Cerebellar cortex (tissue), 1 donor: Measurements from ENCODE around the gene ENHO.
A peak's percentile ranks its signal among the peaks of the same experiment; 100 is the strongest.
"Not testable (repeated sequence)": the region's sequence is repeated elsewhere in the genome, so short reads cannot be mapped to it uniquely, and the experiment has no call there.

Experiments
- DNase-seq: peaks from one replicate; pipeline ENCODE4 v3.0.0-alpha.2; 2015; ENCODE audit warnings: low spot score

The ENHO gene

DNA sequence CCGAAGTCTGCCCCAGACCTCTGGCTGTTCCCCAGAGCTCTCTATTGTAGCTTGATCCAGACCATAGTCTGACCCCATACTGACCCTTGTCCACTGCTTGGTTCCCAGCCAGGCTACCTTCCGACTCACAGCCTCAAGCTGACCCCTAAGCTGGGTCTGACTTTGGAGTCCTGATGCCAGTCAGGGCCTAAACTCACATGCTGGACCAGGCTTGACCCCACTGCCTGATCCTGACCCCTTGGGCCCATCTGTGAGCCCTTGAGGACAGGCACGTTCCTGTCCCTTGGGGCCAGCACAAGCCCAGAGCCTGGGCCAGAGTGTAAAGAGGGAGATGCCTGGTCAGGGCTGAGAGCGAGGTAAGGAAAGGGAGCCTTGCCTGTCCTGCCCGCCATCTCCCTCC is 32.7 kb upstream of the ENHO start:
- DNase-seq, result no peak

DNA sequence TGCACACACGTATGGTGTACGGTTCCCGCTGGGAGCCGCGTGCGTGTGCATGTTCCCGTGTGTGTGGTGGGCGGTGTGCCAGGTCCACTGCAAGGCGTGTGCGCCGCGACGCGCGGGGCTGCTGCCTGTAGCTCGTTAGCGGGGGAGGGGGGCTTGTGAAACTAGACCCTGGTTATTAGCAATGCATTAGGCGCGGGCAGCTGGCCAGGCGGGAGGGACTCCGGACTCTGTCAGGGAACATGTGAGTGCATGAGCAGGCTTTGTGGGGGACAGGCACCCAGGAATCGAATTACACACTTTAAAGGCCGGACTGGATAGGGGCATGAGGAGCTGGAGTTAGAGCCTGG is 32.2 kb upstream of the ENHO start:
- no peak for DNase-seq

DNA sequence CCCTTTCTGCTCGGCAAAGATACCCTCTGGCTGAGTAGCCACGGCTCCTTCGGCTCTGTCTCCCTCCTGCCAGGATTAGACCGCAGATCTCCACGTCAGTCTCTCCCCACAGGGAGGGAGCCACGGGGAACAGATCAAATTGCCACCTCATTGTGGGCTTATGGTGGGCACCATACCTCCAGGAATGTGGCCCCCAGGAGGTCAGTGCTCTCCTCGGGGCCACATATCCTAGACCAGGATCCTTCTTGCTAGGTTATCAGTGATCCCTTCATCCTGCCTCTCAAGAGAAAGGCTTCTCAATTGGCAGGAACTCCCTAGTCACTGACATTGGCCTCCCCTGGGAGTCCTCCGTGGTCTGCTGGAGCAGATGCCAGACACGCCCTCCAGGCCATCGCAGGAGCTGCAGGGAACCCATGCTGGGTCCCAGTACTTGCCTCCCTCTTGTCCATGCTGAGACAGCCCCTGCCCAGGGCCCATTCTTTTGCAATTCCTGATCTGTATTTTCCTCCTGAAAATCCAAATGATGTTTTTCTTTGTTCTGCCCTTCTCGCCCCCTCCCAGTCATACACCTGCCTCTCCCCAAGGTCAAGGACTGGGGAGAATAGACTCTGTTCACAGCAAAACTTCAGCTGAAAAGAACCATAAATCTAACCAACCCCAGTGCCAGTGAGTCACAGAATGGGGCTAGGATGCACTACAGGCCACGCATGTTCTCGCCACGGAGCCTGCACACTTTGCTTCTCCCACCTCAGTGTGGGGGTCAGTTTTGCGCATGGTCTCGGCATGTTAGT is 31.6 kb upstream of the ENHO start:
- no peak for DNase-seq

DNA sequence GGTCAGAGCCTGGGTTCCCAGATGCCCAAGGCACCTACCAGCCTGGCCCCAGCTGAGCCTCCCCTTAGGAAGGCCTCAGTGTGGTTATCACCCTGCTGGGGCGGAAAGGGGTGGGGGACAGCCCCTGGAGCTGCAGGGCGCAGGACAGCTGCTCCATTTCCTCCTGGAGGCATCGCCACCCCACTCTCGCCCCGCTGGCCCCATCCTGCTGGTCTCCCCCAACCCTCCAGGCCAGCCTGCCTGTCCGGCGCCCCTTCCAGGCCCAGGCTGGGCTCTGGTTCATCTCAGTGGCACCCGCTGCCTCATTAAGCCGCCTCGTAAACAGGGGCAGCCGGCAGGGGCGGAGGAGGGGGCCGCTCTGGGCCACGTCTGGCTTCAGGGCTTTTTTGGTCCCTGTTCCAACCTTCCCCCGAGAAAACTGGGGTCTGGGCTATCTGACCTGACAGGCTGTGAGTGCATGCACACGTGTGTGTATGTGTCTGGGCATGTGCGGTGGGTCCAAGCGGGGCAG is 30.8 kb upstream of the ENHO start:
- no peak for DNase-seq

DNA sequence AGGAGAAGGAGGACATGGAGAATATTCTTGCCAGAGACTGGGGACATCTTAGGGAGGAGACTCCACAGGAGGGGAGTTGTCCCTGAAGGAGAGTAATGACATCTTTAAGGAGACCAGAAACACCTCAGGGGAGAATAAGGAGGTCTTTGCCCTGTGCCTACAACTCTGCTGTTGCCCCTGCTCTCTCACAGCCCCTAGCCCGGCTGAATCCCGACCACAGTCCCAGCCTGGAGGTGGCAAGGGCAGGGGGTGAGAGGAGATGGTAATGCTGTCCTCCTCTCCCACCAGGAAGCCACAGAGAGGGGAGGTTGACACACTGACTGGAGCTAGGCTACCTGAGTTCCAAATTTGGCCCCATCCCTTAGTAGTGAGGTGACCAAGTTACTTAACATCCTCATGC is 30.2 kb upstream of the ENHO start:
- no peak for DNase-seq

DNA sequence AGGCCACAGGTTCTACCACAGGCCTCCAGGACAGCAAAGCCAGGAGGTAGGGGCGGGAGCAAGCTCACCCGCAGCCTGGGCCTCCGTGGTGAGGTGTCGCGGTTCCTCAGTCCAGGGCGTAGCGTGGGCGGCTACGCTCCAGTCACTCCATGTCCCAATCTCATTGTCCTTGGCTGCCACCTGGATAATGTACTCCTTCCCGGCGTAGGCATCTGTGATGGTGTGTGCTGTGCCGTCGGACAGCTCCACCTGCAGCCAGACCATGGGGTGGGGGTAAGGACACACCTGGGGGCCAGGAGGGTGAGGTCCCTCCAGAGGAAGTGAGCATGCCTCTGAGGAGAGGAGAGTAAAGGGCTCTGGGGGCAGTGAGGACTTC is 29.8 kb upstream of the ENHO start:
- DNase-seq, result no peak

DNA sequence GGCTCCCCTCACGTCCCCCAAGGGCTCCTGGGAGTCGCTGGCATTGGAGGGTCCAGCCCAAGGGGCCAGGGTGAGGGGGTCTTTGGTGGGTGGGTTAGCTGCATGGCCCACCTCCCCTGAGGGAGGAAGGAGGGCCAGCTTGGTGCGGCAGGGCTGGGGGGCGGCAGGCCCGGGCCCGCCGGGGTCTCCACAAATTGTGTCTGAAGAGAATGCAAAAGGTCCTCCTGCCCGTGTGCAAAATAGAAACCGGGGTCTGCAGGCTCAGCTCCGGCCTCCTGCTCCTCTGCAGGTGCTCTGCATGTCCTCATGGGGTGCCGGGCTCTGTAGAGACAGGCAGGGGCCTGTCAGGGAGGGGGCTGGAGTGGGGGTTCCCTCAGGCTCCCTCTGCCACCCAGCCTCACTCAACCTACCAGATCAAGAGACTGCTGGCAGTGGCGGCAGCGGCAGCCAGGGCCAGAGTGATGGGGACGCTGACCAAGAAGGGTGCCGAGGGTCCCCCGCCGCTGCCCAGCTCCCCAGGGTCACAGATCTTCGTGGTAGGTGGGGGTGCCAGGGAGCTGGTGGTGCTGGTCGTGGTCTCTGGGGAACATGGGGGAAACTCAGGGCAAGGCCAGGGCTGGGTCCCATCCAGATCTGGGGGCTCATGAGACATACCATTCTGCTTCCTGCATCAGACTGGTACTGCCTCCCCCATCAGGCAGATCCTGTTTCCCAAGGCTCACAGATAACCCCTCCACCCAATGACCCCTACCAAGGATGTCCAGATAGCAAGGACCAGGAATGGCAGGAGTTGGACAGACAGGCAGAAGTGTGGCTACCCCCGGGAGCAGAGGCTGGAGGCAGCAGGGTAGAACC is 29.2 kb upstream of the ENHO start:
- no peak for DNase-seq

DNA sequence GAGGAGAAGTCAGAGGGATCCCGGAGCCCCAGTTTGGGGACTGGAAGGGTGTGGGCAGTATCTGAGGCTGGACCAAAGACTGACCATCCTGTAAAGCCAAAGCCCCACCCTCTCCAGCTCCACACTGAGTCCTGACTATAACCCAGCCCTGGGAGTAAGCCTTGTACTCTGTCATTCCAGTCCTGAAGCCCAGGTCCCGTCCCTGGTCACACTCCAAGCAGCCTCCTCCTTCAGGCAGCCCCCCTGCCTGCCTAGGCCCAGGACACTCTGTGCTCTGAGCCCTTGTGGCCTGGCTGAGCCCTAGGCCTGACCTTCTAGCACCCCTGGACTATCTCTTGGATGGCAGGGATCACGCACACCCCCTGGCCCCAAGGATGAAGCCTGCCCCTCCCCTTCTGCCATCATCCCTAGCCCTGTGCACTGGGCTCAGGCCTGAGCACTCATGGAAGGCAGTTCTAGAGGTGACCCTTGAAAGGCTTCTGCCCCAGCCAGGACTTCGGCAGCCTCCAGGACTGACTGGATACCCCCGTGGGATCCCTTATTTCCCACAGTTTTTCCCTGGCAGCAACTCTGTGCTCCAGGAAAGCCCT is 28.0 kb upstream of the ENHO start:
- no peak for DNase-seq

DNA sequence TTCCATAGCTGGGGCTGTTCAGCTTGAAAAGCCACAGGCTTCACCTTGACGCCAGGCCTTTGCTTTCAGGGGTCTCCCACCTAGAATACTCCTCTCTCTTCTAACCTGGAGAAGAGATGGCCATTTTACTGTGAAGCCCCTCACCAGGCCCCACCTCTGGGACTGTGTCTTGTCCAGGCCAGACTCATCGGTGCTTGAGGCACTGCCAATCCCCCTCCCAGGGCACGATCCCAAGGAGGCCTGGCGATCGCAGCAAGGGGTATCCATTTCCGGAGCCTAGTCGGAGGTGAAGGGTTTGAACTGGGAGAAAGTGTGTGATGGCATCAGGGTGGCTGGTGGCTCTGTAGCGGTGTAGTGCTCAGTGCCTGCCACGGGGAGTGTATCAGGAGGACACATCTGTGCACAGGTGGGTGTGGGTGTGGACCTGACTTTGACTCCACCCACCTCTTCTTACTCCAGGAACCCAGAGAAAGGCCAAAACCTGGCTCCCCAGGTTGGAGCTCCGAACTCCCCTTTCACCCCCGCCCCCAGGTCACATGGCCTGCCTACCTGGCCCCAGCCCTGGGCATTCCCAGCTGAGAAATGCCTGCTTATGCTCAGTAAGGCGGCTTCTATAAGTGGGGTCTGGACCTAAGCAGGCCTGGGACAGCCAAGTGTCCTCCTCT is 27.4 kb upstream of the ENHO start:
- no peak for DNase-seq

DNA sequence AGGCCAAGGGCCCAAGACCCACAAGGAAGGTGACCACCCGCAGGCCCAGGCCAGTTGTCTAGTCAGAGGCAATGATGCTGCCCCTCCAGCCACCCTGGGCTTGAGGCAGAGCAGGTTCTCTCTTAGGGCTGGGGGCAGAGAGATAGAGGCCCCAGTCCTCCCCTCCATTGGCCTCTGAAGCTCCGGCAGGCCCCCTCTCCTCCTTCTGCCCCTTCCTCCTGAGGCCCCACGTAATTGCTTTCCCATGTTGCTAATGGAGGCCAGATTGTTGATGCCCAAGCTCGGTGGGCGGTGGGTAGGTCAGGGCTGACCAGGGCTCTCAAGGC is 26.6 kb upstream of the ENHO start:
- no peak for DNase-seq

DNA sequence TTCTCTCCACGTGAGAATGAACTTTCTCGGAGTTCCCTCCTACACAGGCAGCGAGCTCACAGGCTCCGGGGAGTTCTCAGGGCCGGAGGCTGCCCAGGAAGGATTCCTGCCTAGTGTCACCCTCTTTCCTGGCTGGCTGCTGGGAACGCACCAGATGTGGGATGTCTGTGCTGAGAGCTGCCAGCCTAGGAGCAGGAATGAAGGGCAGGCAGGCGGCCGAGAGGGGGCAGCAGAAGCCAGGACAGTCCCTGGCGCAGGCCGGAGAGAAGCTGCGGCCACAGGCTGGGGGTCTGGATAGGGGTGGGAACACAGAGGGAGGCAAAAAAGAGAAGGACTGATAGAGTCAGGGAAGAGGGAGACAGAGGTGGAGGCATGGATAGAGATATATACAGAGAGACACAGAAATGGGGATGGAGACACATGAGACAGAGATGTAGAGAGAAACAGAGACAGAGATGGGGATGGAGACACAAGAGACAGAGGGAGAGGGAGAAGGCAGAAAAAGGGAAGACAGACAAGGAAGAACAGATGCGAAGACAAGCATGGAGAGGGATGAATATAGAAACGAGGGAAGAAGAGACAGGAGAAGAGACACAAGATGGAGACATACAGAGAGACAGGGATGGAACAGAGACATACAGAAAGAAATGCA is 25.3 kb upstream of the ENHO start:
- peak; percentile 75 for DNase-seq

DNA sequence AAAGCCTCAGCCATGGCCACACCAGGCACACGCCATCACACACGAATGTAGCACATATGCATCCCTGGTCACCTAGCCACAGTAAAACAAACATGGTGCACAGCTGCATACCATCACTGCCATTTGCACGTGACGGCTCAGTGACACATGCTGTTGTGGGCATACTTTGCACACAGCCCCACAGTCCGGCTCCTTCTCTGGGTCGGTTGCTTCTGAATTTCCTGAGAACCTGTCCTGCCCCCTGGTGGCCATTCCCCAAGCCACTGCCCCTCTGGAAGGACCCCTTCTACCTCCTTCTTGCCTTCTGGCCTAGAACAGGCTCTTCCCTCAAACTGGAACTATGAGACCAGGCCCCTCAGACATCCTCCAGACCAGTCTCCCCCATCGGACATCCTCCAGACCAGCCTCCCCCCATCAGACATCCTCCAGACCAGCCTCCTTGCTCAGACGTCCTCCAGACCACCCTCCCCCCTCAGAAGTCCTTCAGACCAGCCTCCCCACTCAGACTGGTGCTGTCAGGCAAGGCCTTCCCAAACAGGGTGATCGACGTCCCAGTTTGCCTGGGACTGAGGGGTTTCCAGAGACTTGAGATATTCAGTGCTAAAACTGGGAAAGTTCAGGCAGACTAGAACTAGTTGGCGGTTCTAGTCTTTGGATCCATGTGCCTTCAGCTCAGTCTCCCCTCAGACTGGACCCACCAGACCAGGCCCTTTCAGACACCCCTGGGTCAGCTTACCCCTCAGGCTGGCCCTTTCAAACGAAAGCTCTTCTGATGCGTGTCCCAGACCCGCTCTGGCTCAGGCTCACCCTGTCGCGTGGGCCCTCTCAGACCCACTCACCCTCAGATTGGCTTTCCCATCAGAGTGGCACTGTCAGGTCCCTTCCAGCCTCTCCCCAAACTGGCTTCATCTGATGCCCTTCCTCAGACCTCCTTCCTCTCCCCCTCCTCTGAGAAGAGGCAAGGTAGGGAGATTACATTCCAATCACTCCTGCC is 24.3 kb upstream of the ENHO start:
- DNase-seq, result peak; percentile 78

DNA sequence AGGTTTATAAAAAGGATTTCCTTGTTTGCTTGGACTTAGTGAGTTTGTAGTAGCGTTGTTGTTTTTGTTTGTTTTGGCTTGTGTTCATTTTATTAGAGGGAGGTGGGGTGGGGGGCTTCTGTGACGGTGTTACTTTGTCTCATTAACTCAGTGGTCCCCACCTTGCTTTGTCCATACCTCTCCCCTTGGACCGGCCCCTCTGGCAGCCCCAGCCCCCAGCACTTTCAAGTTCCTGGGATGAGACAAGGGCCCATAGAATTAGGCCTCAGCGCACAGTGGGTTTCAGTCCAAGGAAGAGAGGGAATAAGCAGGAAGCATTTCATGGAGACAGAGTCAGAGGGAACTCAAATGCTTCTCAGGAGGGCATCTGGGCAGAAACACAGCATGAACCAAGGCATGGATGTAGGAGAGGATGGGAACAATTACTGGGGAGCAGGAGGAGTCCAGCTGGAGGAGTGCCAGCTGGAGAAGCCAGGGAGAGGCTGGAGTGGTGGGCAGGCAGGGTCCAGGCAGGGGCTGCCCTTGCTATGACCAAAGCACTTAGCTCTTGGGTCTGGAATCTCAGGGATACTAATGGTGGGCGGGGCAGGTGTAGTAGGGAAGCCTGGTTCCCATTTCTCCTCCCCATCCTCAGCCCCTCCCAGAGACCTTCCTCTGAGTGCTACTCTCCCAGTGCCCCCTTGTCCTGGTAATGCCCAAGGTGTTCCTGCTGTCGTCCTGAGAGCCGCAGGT is 23.5 kb upstream of the ENHO start:
- no peak for DNase-seq

DNA sequence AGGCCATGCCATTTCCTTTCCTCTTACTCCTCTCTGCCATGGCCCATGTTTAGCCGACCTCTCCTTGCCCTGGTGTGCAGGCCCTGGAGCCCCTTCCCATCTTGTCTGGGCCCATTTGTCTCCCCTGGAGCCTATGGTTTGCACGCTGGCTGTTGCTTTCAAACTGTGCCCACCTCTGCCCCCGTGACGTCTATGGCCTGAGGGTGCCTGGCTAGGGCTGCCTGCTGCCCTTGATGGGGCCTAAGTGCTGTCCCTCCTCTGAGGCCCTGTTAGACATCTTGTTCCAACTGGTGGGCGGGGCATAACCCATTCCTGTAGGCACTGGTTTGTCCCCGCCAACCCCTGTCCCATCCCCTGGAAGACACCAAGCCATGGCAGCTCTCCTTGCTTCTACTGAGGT is 22.7 kb upstream of the ENHO start:
- DNase-seq, result no peak

DNA sequence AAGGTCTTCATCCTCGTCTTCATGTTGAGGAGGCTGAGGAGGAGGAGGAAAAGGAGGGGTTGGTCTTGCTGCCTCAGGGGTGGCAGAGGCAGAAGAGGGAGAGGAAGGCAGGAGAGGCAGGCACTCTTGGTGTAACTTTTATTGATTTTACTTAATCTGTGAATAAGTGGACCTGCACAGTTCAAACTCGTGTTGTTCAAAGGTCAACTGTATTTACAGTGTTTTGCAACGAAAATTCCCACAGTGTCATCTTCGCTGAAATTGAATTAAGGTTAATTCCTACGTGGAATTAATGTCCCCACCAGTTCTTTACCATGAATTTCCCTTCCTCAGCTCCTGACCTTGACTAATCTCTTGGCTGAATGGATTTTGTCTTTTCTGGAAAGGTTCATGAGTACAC is 21.2 kb upstream of the ENHO start:
- DNase-seq, result no peak

DNA sequence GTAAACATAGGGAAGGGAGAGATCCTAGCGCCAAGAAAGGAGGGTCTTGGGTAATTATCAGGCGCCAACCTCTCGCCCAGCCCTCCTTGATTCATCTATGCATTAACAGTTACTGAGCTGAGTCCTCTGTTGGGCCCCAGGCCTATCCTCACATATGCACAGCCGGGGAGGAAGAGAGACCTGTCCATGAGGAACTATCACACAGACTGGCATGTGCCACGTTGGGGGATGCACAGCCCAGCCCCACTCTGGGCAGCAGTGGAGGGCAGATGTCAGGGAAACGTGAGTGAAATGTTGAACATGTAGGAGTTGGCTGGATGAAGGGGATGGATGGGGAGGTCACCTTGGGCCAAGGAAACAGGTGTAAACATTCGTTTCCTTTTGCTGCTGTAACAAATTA is 18.8 kb upstream of the ENHO start:
- no peak for DNase-seq

DNA sequence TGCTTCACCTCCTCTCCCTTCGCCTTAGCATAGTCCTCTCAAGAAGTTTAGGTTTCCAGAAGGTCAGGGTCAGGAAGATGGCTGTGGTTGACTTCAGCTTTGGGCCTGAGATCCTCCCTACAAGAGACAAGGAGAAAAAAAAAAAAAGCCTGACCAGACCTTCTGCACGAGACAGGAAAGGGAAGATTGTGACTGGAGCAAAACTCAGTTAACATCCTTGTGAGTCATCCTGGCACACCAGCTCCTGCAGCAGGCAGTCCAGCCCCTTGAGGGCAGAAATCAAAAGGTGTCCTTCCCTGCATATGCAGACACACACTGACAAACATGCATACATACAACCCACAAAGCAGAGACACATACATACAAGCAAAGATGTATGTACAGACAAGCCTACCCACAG is 18.0 kb upstream of the ENHO start:
- DNase-seq, result no peak

DNA sequence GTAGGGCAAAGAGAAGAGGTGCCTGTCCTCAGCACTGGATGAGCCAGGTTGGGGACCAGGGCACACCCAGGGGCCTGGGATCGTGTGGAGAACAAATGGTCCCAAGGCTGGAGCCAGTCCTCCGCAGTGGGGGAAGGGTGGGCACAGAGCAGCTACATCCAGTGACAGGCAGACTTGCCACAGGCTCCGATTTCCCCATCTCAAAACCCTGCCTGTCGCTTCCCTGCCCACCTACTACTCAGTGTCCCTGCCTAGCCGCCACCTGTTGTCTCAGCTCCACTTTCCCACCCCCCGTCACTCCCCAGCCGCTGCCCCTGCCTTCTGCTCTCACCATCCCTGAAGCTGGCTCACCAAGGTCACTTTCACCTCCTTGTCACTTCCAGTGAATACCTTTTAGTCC is 13.9 kb upstream of the ENHO start:
- no peak for DNase-seq

DNA sequence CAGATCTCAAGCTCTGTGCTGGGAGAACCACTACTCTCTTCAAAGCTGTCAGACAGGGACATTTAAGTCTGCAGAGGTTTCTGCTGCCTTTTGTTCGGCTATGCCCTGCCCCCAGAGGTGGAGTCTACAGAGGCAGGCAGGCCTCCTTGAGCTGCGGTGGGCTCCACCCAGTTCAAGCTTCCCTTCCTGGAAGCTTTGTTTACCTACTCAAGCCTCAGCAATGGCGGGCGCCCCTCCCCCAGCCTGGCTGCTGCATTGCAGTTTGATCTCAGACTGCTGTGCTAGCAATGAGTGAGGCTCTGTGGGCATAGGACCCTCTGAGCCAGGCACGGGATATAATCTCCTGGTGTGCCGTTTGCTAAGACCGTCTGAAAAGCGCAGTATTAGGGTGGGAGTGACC is 9.3 kb upstream of the ENHO start:
- not testable (repeated sequence) for DNase-seq

DNA sequence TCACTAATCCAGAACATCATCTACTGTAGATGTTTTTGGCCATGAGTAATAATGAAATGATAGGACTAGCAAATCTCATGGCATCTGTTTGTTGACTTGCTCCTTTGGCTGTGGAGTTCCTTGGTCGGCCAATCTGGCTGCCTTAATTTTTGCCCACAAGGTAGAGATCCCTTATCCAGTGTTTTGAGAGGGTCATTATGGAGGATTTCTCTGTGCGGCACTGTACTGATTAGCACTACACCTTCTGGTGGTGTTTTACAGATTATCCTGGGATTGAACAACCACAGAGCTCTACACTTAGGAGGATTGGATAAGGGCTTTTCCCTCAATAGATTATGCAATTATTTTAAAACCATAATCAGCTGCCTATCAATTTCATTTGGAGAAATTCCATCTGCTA is 3.2 kb upstream of the ENHO start:
- DNase-seq, result no peak
